Sigmoid colon (tissue), 4 donors: Measurements from ENCODE around the gene PELI1.

ENCODE experiments used
- CTCF ChIP-seq, 4 experiments: fragments of 450-650 bp in 3 of 4; fragments of 200-600 bp in 1 of 4; IDR thresholded peaks; one replicate each; pipeline ENCODE4 v1.5.1; 2016 to 2019; ENCODE audit warnings: antibody characterized with exemption in 4 of 4, mild to moderate bottlenecking in 3 of 4, moderate library complexity in 2 of 4
- POLR2A ChIP-seq, 2 donors: fragments of 450-650 bp; IDR thresholded peaks; one replicate each; pipeline ENCODE4 v1.6.1; 2016; ENCODE audit warnings: antibody characterized with exemption in 2 of 2, mild to moderate bottlenecking in 2 of 2, moderate library complexity in 2 of 2
- POLR2AphosphoS5 ChIP-seq, 4 donors: sonication (generic); formaldehyde crosslinking; IDR thresholded peaks; one replicate each; pipeline ENCODE4 v1.6.1; 2017; ENCODE audit warnings: antibody characterized with exemption in 4 of 4

- TF ChIP-seq POLR2AphosphoS5 (IDR thresholded peaks at IDR 0.05) (no peak), CTCF (IDR thresholded peaks at IDR 0.05) (no peak), POLR2A (IDR thresholded peaks at IDR 0.05) (no peak)
Observed at GRCh38 chr2:64080179-64080578, 64.0 kb downstream of the PELI1 start.
